Measurements from ENCODE around the gene GPS1. TPM values are rescaled to one million over a fixed set of nuclear protein-coding genes. Genes with fewer than 3 reads are reported as not detected.

GPS1 gene
- total and polyA plus RNA-seq, 10 donors = 61.5 to 109 (median 68.9) TPM

GRCh38 chr17:82085931-82086764 lies 34.5 kb downstream of the GPS1 start:
- H3K4me1 ChIP-seq = peaks cover 0 to 13% (median 4%) of the 10 kb centered on the region in 6 donors
- intact Hi-C loops (cut with DNase I; ENCODE audit: low total_unique reads) = no loop called here
- TF ChIP-seq POLR2A (IDR thresholded peaks at IDR 0.05) = no peak
- no peak for TF ChIP-seq POLR2AphosphoS5 (IDR thresholded peaks at IDR 0.05)
- TF ChIP-seq CTCF (IDR thresholded peaks at IDR 0.05 in 8 of 11, conservative IDR thresholded peaks at IDR 0.05 in 3 of 11) = no peak
- no peaks in the 10 kb centered on the region for H3K9me3 ChIP-seq
- peak overlapping the region in 1 of 8 donors; percentile 33 for H3K27ac ChIP-seq
- H3K4me3 ChIP-seq = no peak overlapping the region
- H3K27me3 ChIP-seq (replicated peaks in 1 of 7) = no peaks in the 10 kb centered on the region
- DNase-seq = no peak
- H3K36me3 ChIP-seq = peaks cover 0 to 100% (median 99%) of the 10 kb centered on the region in 6 donors
- 89 to 97% (median 94%) methylated on average over 4 to 25 of the region's 25 CpGs for WGBS, 5 donors

- no peak overlapping the region for H3K27ac ChIP-seq
- TF ChIP-seq POLR2AphosphoS5 (IDR thresholded peaks at IDR 0.05) (no peak), POLR2A (IDR thresholded peaks at IDR 0.05) (no peak), CTCF (IDR thresholded peaks at IDR 0.05 in 8 of 11, conservative IDR thresholded peaks at IDR 0.05 in 3 of 11) (no peak)
- H3K4me1 ChIP-seq = peaks cover 0 to 13% (median 4%) of the 10 kb centered on the region in 6 donors
- WGBS, 5 donors = 88 to 97% (median 92%) methylated on average over 24 to 39 of the region's 39 CpGs
- H3K27me3 ChIP-seq (replicated peaks in 1 of 7) = no peaks in the 10 kb centered on the region
- no peak for DNase-seq
- no peaks in the 10 kb centered on the region for H3K9me3 ChIP-seq
- peaks cover 0 to 100% (median 99%) of the 10 kb centered on the region in 6 donors for H3K36me3 ChIP-seq
- no peak overlapping the region for H3K4me3 ChIP-seq
- intact Hi-C loops (cut with DNase I; ENCODE audit: low total_unique reads) = no loop called here
These were observed 35.5 kb downstream of the GPS1 start for GRCh38 chr17:82086941-82087906.

GRCh38 chr17:82087961-82088837 lies 36.5 kb downstream of the GPS1 start:
- intact Hi-C loops (cut with DNase I; ENCODE audit: low total_unique reads) = no loop called here
- H3K4me1 ChIP-seq = peaks cover 0 to 13% (median 4%) of the 10 kb centered on the region in 6 donors
- no peaks in the 10 kb centered on the region for H3K9me3 ChIP-seq
- TF ChIP-seq POLR2A (IDR thresholded peaks at IDR 0.05) (no peak), CTCF (IDR thresholded peaks at IDR 0.05 in 8 of 11, conservative IDR thresholded peaks at IDR 0.05 in 3 of 11) (no peak), POLR2AphosphoS5 (IDR thresholded peaks at IDR 0.05) (no peak)
- 94 to 97% (median 96%) methylated on average over 27 to 48 of the region's 48 CpGs for WGBS, 5 donors
- no peak overlapping the region for H3K27ac ChIP-seq
- no peak for DNase-seq
- H3K4me3 ChIP-seq = no peak overlapping the region
- H3K27me3 ChIP-seq (replicated peaks in 1 of 7) = no peaks in the 10 kb centered on the region
- peaks cover 0 to 100% (median 99%) of the 10 kb centered on the region in 6 donors for H3K36me3 ChIP-seq

Data from spleen (tissue), 11 donors.